ENCODE data around the gene BLNK. TPM values are rescaled to one million over a fixed set of nuclear protein-coding genes. Genes with fewer than 3 reads are reported as not detected.

The BLNK gene
- polyA plus RNA-seq, 3 donors from 2014 or later: 0.74 to 0.81 TPM; not detected in 1

- no peaks in the 10 kb centered on the region for H3K36me3 Mint-ChIP-seq
- H3K9me3 Mint-ChIP-seq: no peaks in the 10 kb centered on the region
- no peak overlapping the region for H3K4me3 Mint-ChIP-seq
- H3K4me1 Mint-ChIP-seq: no peaks in the 10 kb centered on the region
- H3K27ac Mint-ChIP-seq: no peak overlapping the region
- DNase-seq: no peak
- H3K27me3 Mint-ChIP-seq (ENCODE audit: low read depth in 3 of 3): peaks cover 0 to 6% (median 2%) of the 10 kb centered on the region in 3 donors
Measured at GRCh38 chr10:96238646-96239623, 32.4 kb downstream of the BLNK start.

DNA sequence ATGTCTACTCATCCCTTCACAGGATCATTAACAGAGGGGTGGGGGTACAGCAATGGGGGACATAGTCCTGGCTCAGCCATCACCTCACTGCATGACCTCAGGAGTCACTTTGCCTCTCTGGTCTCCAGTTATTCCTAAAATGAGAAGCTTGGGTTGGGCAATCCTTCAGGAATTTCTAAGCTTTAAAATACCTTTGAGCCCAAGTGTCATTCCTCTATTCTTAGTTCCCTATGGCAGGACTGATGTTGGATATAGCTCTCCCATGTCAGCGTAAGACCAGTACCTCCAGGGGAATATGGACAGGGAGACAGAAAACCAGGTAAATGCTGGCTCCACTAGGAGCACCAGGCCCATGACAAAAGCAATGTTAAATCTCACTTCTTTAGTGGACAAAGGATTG is 34.5 kb downstream of the BLNK start:
- no peak for DNase-seq
- Mint-ChIP-seq H3K4me3 (no peak overlapping the region), H3K4me1 (no peaks in the 10 kb centered on the region), H3K9me3 (no peaks in the 10 kb centered on the region), H3K36me3 (no peaks in the 10 kb centered on the region), H3K27ac (no peak overlapping the region), H3K27me3 (ENCODE audit: low read depth in 3 of 3) (peaks cover 0 to 5% (median 0%) of the 10 kb centered on the region in 3 donors)

DNA sequence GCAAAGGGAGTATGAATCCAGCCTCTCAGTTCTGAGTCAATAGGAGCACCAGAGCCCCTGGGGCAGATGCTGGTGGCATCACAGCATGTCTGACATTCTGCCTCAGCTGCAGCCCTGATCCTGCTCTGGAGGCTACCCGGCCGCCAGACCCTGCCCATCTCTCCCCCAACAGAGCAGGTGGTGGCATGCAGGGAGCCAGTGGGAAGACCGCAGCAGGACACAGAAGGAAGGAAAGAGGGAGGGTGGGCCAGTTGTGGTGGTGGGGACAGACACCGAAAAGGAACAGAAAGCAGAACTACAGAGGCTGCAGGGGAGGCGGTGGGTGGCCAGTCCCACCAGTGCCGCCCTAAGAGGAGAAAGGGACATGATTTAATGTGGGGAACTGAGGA is 35.3 kb downstream of the BLNK start:
- no peaks in the 10 kb centered on the region for H3K4me1 Mint-ChIP-seq
- no peaks in the 10 kb centered on the region for H3K9me3 Mint-ChIP-seq
- DNase-seq: no peak
- no peak overlapping the region for H3K27ac Mint-ChIP-seq
- no peak overlapping the region for H3K4me3 Mint-ChIP-seq
- no peaks in the 10 kb centered on the region for H3K36me3 Mint-ChIP-seq
- peaks cover under 1 to 5% (median 2%) of the 10 kb centered on the region in 3 donors for H3K27me3 Mint-ChIP-seq (ENCODE audit: low read depth in 3 of 3)

DNA sequence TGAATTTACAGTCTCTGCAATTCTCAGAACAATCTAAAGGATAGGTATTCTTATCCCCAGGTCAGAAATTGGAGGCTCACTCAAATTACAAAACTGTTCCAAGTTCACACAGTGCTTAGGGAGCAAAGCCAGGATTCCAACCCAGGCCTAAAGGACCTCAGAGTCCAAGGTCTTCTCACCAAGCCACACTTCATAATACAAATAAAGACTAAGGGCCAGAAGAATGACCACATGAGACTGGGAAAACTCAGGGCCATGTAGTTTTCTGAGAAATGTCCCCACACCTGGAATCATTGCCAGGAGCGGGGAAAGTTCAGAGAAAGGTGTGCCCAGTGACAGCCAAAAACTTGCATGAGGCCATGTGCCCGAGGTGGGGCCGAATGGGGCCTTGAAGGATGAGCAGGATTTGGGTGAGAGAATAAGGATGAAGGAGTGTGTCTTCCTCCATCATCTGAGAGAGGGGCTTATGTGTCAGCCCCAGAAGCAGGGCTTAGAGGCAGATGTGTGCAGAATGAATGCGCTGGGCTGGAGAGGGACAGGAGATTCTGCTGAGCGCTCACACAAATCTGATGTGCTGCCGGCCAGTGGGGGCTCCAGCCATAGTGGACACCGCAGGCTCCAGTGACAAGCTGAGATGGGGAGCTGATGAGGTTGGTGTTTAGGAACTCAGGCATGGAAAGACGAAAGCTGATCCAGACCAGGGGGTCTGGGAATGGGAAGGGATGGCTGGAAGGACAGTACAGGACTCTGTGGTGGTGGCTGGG is 35.9 kb downstream of the BLNK start:
- no peak for DNase-seq
- peaks cover 2 to 5% (median 2%) of the 10 kb centered on the region in 3 donors for H3K27me3 Mint-ChIP-seq (ENCODE audit: low read depth in 3 of 3)
- no peak overlapping the region for H3K27ac Mint-ChIP-seq
- no peaks in the 10 kb centered on the region for H3K4me1 Mint-ChIP-seq
- H3K9me3 Mint-ChIP-seq: no peaks in the 10 kb centered on the region
- no peaks in the 10 kb centered on the region for H3K36me3 Mint-ChIP-seq
- H3K4me3 Mint-ChIP-seq: no peak overlapping the region

- Mint-ChIP-seq H3K4me3 (no peak overlapping the region), H3K27me3 (ENCODE audit: low read depth in 3 of 3) (peaks cover 4 to 7% (median 7%) of the 10 kb centered on the region in 3 donors), H3K4me1 (no peaks in the 10 kb centered on the region), H3K36me3 (no peaks in the 10 kb centered on the region), H3K9me3 (no peaks in the 10 kb centered on the region), H3K27ac (no peak overlapping the region)
- no peak for DNase-seq
Measured at GRCh38 chr10:96233959-96234358, 37.4 kb downstream of the BLNK start.

GRCh38 chr10:96230527-96230926 is 40.8 kb downstream of the BLNK start:
- peaks cover 4 to 8% (median 7%) of the 10 kb centered on the region in 3 donors for H3K27me3 Mint-ChIP-seq (ENCODE audit: low read depth in 3 of 3)
- H3K4me1 Mint-ChIP-seq: no peaks in the 10 kb centered on the region
- H3K27ac Mint-ChIP-seq: no peak overlapping the region
- no peak for DNase-seq
- no peak overlapping the region for H3K4me3 Mint-ChIP-seq
- H3K9me3 Mint-ChIP-seq: no peaks in the 10 kb centered on the region
- no peaks in the 10 kb centered on the region for H3K36me3 Mint-ChIP-seq

GRCh38 chr10:96229568-96230030 is 41.8 kb downstream of the BLNK start:
- Mint-ChIP-seq H3K36me3 (no peaks in the 10 kb centered on the region), H3K4me1 (no peaks in the 10 kb centered on the region), H3K9me3 (no peaks in the 10 kb centered on the region), H3K27ac (peak overlapping the region in 1 of 6 donors; percentile 28), H3K27me3 (ENCODE audit: low read depth in 3 of 3) (peaks cover 4 to 8% (median 7%) of the 10 kb centered on the region in 3 donors), H3K4me3 (no peak overlapping the region)
- peak; percentile 28 to 55 (median 52) for DNase-seq

DNA sequence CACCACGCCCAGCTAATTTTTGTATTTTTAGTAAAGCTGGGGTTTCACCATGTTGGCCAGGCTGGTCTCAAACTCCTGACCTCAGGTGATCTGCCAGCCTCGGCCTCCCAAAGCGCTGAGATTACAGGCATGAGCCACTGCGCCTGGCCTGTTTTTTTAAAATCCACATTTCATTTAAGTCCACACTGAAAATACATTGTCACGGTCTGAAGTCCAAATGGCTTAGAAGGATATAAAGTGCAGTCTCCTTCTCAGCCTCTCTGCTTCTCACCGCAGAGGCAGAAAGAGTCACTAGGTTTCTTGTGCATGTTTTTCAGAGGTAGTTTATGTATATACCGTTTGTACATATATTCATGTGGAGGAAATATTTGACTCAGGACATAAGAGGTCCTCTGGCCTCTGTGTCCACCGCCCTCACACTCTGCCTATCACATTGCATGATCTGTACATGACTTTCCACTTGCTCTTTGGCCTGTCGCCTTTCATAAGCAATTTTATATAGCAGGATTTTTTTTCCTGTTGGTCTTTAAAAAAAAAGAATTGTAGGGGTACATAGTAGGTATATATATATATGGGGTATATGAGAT is 42.9 kb downstream of the BLNK start:
- no peak overlapping the region for H3K27ac Mint-ChIP-seq

GRCh38 chr10:96227206-96227605 is 44.2 kb downstream of the BLNK start:
- Mint-ChIP-seq H3K27me3 (ENCODE audit: low read depth in 3 of 3) (peaks cover 3 to 10% (median 7%) of the 10 kb centered on the region in 3 donors), H3K4me1 (no peaks in the 10 kb centered on the region), H3K4me3 (no peak overlapping the region), H3K36me3 (no peaks in the 10 kb centered on the region), H3K27ac (no peak overlapping the region), H3K9me3 (no peaks in the 10 kb centered on the region)
- DNase-seq: no peak

More for the DNA sequence above, 42.9 kb downstream of the BLNK start:
- no peaks in the 10 kb centered on the region for H3K4me1 Mint-ChIP-seq
- no peak for DNase-seq
- H3K27me3 Mint-ChIP-seq (ENCODE audit: low read depth in 3 of 3): peaks cover 4 to 8% (median 7%) of the 10 kb centered on the region in 3 donors
- H3K9me3 Mint-ChIP-seq: no peaks in the 10 kb centered on the region
- no peak overlapping the region for H3K4me3 Mint-ChIP-seq
- H3K36me3 Mint-ChIP-seq: no peaks in the 10 kb centered on the region

- no peaks in the 10 kb centered on the region for H3K36me3 Mint-ChIP-seq
- H3K27me3 Mint-ChIP-seq (ENCODE audit: low read depth in 3 of 3): peaks cover 3 to 9% (median 4%) of the 10 kb centered on the region in 3 donors
- DNase-seq: no peak
- no peak overlapping the region for H3K4me3 Mint-ChIP-seq
- H3K9me3 Mint-ChIP-seq: no peaks in the 10 kb centered on the region
- H3K27ac Mint-ChIP-seq: no peak overlapping the region
- H3K4me1 Mint-ChIP-seq: no peaks in the 10 kb centered on the region
Measured at GRCh38 chr10:96225119-96225518, 46.2 kb downstream of the BLNK start.

DNA sequence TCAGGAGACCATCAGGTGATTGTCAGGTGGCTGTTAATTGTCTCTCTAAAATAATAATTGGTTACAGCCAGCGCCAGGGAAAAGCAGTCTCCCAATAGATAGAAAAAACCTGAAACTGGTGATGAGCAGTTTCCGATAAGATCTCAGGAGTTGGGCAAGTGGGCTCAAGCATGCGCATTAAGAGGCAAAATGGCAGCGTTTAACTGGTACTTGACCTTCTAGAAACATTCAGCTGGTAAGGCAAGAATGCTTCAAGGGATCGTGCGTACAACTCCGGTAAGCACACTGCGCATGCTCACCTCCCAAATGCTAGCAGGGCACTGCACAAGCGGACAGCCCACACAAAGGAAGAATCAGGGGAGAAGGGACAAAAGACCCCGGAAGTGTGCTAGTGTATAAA is 48.5 kb downstream of the BLNK start:
- DNase-seq: no peak
- H3K36me3 Mint-ChIP-seq: no peaks in the 10 kb centered on the region
- no peak overlapping the region for H3K27ac Mint-ChIP-seq
- no peak overlapping the region for H3K4me3 Mint-ChIP-seq
- no peaks in the 10 kb centered on the region for H3K9me3 Mint-ChIP-seq
- peaks cover 5 to 6% (median 5%) of the 10 kb centered on the region in 3 donors for H3K27me3 Mint-ChIP-seq (ENCODE audit: low read depth in 3 of 3)
- no peaks in the 10 kb centered on the region for H3K4me1 Mint-ChIP-seq

- no peak overlapping the region for H3K27ac Mint-ChIP-seq
- H3K4me1 Mint-ChIP-seq: no peaks in the 10 kb centered on the region
- no peak for DNase-seq
- H3K36me3 Mint-ChIP-seq: no peaks in the 10 kb centered on the region
- H3K27me3 Mint-ChIP-seq (ENCODE audit: low read depth in 3 of 3): peaks cover 5 to 6% (median 6%) of the 10 kb centered on the region in 3 donors
- H3K9me3 Mint-ChIP-seq: no peaks in the 10 kb centered on the region
- no peak overlapping the region for H3K4me3 Mint-ChIP-seq
Measured at GRCh38 chr10:96222441-96222840, 48.9 kb downstream of the BLNK start.

DNA sequence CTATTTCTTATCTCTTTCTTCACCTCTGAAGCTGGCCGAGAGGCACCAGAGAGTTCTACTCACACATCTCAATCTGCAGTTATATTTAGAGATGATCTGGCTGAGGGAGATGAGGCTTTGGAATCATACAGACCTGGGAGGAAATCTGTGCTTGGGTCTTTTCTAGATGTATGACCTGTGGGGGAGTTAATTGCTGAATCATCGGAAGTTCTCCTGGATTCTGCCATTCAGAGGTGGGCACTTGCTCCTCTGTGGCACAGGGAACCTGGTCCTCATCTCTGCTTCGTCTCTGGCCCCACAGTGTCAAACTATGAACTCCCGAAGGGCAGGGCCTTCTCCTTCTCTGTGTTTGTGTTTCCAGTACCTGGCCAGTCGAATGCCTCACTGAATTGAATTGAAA is 52.5 kb downstream of the BLNK start:
- Mint-ChIP-seq H3K9me3 (peaks cover 0 to 3% (median 0%) of the 10 kb centered on the region in 6 donors), H3K27me3 (ENCODE audit: low read depth in 3 of 3) (peaks cover 5 to 16% (median 9%) of the 10 kb centered on the region in 3 donors), H3K36me3 (no peaks in the 10 kb centered on the region), H3K27ac (no peak overlapping the region), H3K4me1 (no peaks in the 10 kb centered on the region), H3K4me3 (no peak overlapping the region)
- no peak for DNase-seq

- H3K36me3 Mint-ChIP-seq: no peaks in the 10 kb centered on the region
Measured at GRCh38 chr10:96217711-96218110, 53.7 kb downstream of the BLNK start.

More at GRCh38 chr10:96217711-96218110, 53.7 kb downstream of the BLNK start:
- no peak for DNase-seq
- Mint-ChIP-seq H3K9me3 (peaks cover 0 to 3% (median 0%) of the 10 kb centered on the region in 6 donors), H3K4me3 (no peak overlapping the region), H3K27ac (no peak overlapping the region), H3K4me1 (no peaks in the 10 kb centered on the region), H3K27me3 (ENCODE audit: low read depth in 3 of 3) (peaks cover 4 to 17% (median 11%) of the 10 kb centered on the region in 3 donors)

Data from immature natural killer cell (primary cell).